WTC11 (cell line): Measurements from ENCODE around the gene CENPB. TPM values are rescaled to one million over a fixed set of nuclear protein-coding genes. Genes with fewer than 3 reads are reported as not detected.

Experiments used
- ATAC-seq: fragments of 200-7000 bp; cut with Tn5 transposase; 2 replicates; pipeline ENCODE4 v1.10.0; 2021; ENCODE audit warnings: mild to moderate bottlenecking, moderate library complexity
- CTCF ChIA-PET: fragments of 300-600 bp; sonication (Branson Sonifier 250); formaldehyde crosslinking; loops from one replicate; lab custom pipeline; 2021; ENCODE audit warnings: antibody characterized with exemption; lab: Charles Lee
- POLR2A ChIA-PET: fragments of 350-600 bp; sonication (Branson Sonifier 250); formaldehyde crosslinking; loops from one replicate; lab custom pipeline; 2021; ENCODE audit warnings: antibody characterized with exemption; lab: Charles Lee
- DNase-seq: peaks from one replicate; pipeline ENCODE4 v3.0.0; 2021; ENCODE audit warnings: low spot score
- H3K27ac Mint-ChIP-seq: 2 replicates; pipeline ENCODE4 v1.8.0; 2021; ENCODE audit warnings: mixed read lengths
- H3K27me3 Mint-ChIP-seq: 2 replicates; pipeline ENCODE4 v1.8.0; 2021; ENCODE audit warnings: low read depth, mild to moderate bottlenecking, moderate library complexity, mixed read lengths
- H3K36me3 Mint-ChIP-seq: 2 replicates; pipeline ENCODE4 v1.8.0; 2021; ENCODE audit warnings: mixed read lengths
- H3K4me1 Mint-ChIP-seq: 2 replicates; pipeline ENCODE4 v1.8.0; 2022; ENCODE audit warnings: mixed read lengths
- H3K4me3 Mint-ChIP-seq: 2 replicates; pipeline ENCODE4 v1.8.0; 2021; ENCODE audit warnings: mild to moderate bottlenecking, moderate library complexity, mixed read lengths
- H3K9me3 Mint-ChIP-seq: 2 replicates; pipeline ENCODE4 v1.8.0; 2021; ENCODE audit warnings: mixed read lengths
- E2F4 ChIP-seq: sonication (generic); formaldehyde crosslinking; IDR thresholded peaks from 2 replicates; pipeline ENCODE4 v1.8.1; 2022; ENCODE audit warnings: low read depth, mild to moderate bottlenecking, moderate library complexity, missing genetic modification reagents, borderline replicate concordance
- EMX1 ChIP-seq: fragments of 250-450 bp; sonication (Bioruptor Pico); IDR thresholded peaks from 2 replicates; pipeline ENCODE4 v1.8.0; 2021; ENCODE audit warnings: mild to moderate bottlenecking
- ESRRA ChIP-seq: sonication (generic); formaldehyde crosslinking; IDR thresholded peaks from 2 replicates; pipeline ENCODE4 v1.8.1; 2022; ENCODE audit warnings: mild to moderate bottlenecking, missing genetic modification reagents, borderline replicate concordance
- ETV6 ChIP-seq: sonication (generic); formaldehyde crosslinking; IDR thresholded peaks from 2 replicates; pipeline ENCODE4 v1.8.1; 2022; ENCODE audit warnings: mild to moderate bottlenecking, missing genetic modification reagents
- IRF1 ChIP-seq: sonication (generic); formaldehyde crosslinking; IDR thresholded peaks from 2 replicates; pipeline ENCODE4 v1.8.0; 2023; ENCODE audit warnings: missing genetic modification reagents
- MAX ChIP-seq: sonication (generic); formaldehyde crosslinking; IDR thresholded peaks from 2 replicates; pipeline ENCODE4 v1.8.0; 2022; ENCODE audit warnings: mild to moderate bottlenecking, missing genetic modification reagents
- MLX ChIP-seq: sonication (generic); formaldehyde crosslinking; IDR thresholded peaks from 2 replicates; pipeline ENCODE4 v1.8.1; 2023; ENCODE audit warnings: mild to moderate bottlenecking, missing genetic modification reagents, moderate library complexity
- MYBL2 ChIP-seq: sonication (generic); formaldehyde crosslinking; IDR thresholded peaks from 2 replicates; pipeline ENCODE4 v1.8.1; 2023; ENCODE audit warnings: mild to moderate bottlenecking, moderate library complexity, missing genetic modification reagents
- NR2C2 ChIP-seq: sonication (generic); formaldehyde crosslinking; IDR thresholded peaks from 2 replicates; pipeline ENCODE4 v1.8.0; 2022; ENCODE audit warnings: mild to moderate bottlenecking, missing genetic modification reagents
- NR3C1 ChIP-seq: sonication (generic); formaldehyde crosslinking; conservative IDR thresholded peaks from 2 replicates; pipeline ENCODE4 v1.8.1; 2023; ENCODE audit warnings: low read depth, mild to moderate bottlenecking, missing genetic modification reagents
- PRRX2 ChIP-seq: fragments of 250-450 bp; sonication (Bioruptor Pico); IDR thresholded peaks from 2 replicates; pipeline ENCODE4 v1.8.0; 2021; ENCODE audit warnings: mild to moderate bottlenecking
- USF2 ChIP-seq: sonication (generic); formaldehyde crosslinking; IDR thresholded peaks from 2 replicates; pipeline ENCODE4 v1.8.1; 2023; ENCODE audit warnings: mild to moderate bottlenecking, missing genetic modification reagents, moderate library complexity
- ZNF121 ChIP-seq: sonication (generic); formaldehyde crosslinking; IDR thresholded peaks from 2 replicates; pipeline ENCODE4 v1.8.0; 2023; ENCODE audit warnings: missing genetic modification reagents
- ZNF138 ChIP-seq: sonication (generic); formaldehyde crosslinking; conservative IDR thresholded peaks from 2 replicates; pipeline ENCODE4 v1.8.1; 2022; ENCODE audit warnings: mild to moderate bottlenecking, moderate library complexity, missing genetic modification reagents
- ZNF281 ChIP-seq: sonication (generic); formaldehyde crosslinking; IDR thresholded peaks from 2 replicates; pipeline ENCODE4 v1.8.0; 2023; ENCODE audit warnings: mild to moderate bottlenecking, missing genetic modification reagents
- ZNF396 ChIP-seq: fragments of 250-450 bp; sonication (Bioruptor Pico); IDR thresholded peaks from 2 replicates; pipeline ENCODE4 v1.8.0; 2021; ENCODE audit warnings: mild to moderate bottlenecking, moderate library complexity, borderline replicate concordance
- ZNF532 ChIP-seq: fragments of 250-450 bp; sonication (Bioruptor Pico); IDR thresholded peaks from 2 replicates; pipeline ENCODE4 v1.9.0; 2021; ENCODE audit warnings: mild to moderate bottlenecking, borderline replicate concordance
- total RNA-seq: library from RNA; stranded (reverse); gene quantifications from 3 replicates; pipeline ENCODE4 v1.2.3, GENCODE V29; 2021

The CENPB gene
- total RNA-seq, 1 experiment from 2014 or later, result 58.7 TPM

GRCh38 chr20:3808544-3808943 lies 22.0 kb upstream of the CENPB start:
- Mint-ChIP-seq H3K27me3 (peaks cover 6% of the 10 kb centered on the region; the same call in 1 of the 2 replicates), H3K27ac (no peak overlapping the region), H3K4me1 (peaks cover 19% of the 10 kb centered on the region), H3K4me3 (no peak overlapping the region), H3K36me3 (peaks cover 24% of the 10 kb centered on the region), H3K9me3 (peaks cover 4% of the 10 kb centered on the region; the same call in 1 of the 2 replicates)
- TF ChIP-seq EMX1 (CRISPR knock-in tag) (no peak), E2F4 (no peak), ZNF138 (CRISPR knock-in tag) (no peak)
- POLR2A ChIA-PET, result no interaction called here
- CTCF ChIA-PET, result no interaction called here
- ATAC-seq (no peak), DNase-seq (no peak)

GRCh38 chr20:3804781-3805180 lies 18.2 kb upstream of the CENPB start:
- POLR2A ChIA-PET, result no interaction called here
- TF ChIP-seq ESRRA (no peak), ZNF532 (CRISPR knock-in tag) (no peak), ZNF121 (CRISPR knock-in tag) (no peak), IRF1 (CRISPR knock-in tag) (no peak), MYBL2 (CRISPR knock-in tag) (no peak), NR3C1 (no peak), PRRX2 (CRISPR knock-in tag) (no peak), ZNF281 (no peak)
- CTCF ChIA-PET, result interaction anchor here (0.8 to 1.1 kb wide), 2 partner anchors 14 to 50 kb away, joined by 3 to 4 read pairs; no protein-coding TSS in a partner anchor

GRCh38 chr20:3804254-3804751 lies 17.8 kb upstream of the CENPB start:
- H3K9me3 Mint-ChIP-seq, result peaks cover 4% of the 10 kb centered on the region; the same call in 1 of the 2 replicates
- peaks cover 39% of the 10 kb centered on the region for H3K4me1 Mint-ChIP-seq
- peaks cover 49% of the 10 kb centered on the region for H3K36me3 Mint-ChIP-seq
- ChIA-PET CTCF (interaction anchor here (1.1 kb wide), 1 partner anchor 14 kb away, joined by 4 read pairs; no protein-coding TSS in a partner anchor), POLR2A (no interaction called here)
- no peak overlapping the region for H3K4me3 Mint-ChIP-seq
- H3K27ac Mint-ChIP-seq, result no peak overlapping the region
- DNase-seq, result no peak
- ATAC-seq, result no peak
- H3K27me3 Mint-ChIP-seq, result peaks cover 6% of the 10 kb centered on the region; the same call in 1 of the 2 replicates
- TF ChIP-seq ETV6 (CRISPR knock-in tag), result no peak
- TF ChIP-seq USF2 (CRISPR knock-in tag), result no peak
- TF ChIP-seq MAX (CRISPR knock-in tag), result no peak
- TF ChIP-seq NR2C2 (CRISPR knock-in tag), result no peak
- no peak for TF ChIP-seq MLX (CRISPR knock-in tag)
- no peak for TF ChIP-seq ZNF396 (CRISPR knock-in tag)

More at GRCh38 chr20:3804781-3805180, 18.2 kb upstream of the CENPB start:
- peaks cover 4% of the 10 kb centered on the region; the same call in 1 of the 2 replicates for H3K9me3 Mint-ChIP-seq
- H3K27ac Mint-ChIP-seq, result no peak overlapping the region
- H3K36me3 Mint-ChIP-seq, result peaks cover 49% of the 10 kb centered on the region
- peaks cover 6% of the 10 kb centered on the region; the same call in 1 of the 2 replicates for H3K27me3 Mint-ChIP-seq
- H3K4me1 Mint-ChIP-seq, result peaks cover 35% of the 10 kb centered on the region
- ATAC-seq (no peak), DNase-seq (no peak)
- H3K4me3 Mint-ChIP-seq, result no peak overlapping the region
